Heart right ventricle (tissue), 16 donors: ENCODE data around the gene CREB3L2. TPM values are rescaled to one million over a fixed set of nuclear protein-coding genes. Genes with fewer than 3 reads are reported as not detected.

Experiments
- ATAC-seq, 8 donors: fragments of 200-7000 bp; cut with Tn5 transposase; one replicate each; pipeline ENCODE4 v1.9.1; 2020; ENCODE audit warnings: mild to moderate bottlenecking in 8 of 8, moderate library complexity in 8 of 8, moderate number of reproducible peaks in 1 of 8
- DNase-seq, 2 donors: peaks; one replicate each; pipeline ENCODE4 v3.0.0-alpha.2; 2020
- H3K27ac ChIP-seq, 10 donors: fragments of 200-600 bp; sonication (generic) in 2 of 10; one replicate each; pipeline versions ENCODE4 v1.5.0 to v1.8.0; 2020 to 2022; ENCODE audit warnings: mild to moderate bottlenecking in 3 of 10
- H3K27me3 ChIP-seq, 7 donors: fragments of 200-600 bp; one replicate each; pipeline ENCODE4 v1.8.0; 2021 to 2022; ENCODE audit warnings: mild to moderate bottlenecking in 2 of 7
- H3K36me3 ChIP-seq, 9 donors: fragments of 200-600 bp; sonication (generic) in 1 of 9; one replicate each; pipeline versions ENCODE4 v1.5.0 to v1.8.0; 2020 to 2022; ENCODE audit warnings: mild to moderate bottlenecking in 2 of 9
- H3K4me1 ChIP-seq, 9 donors: fragments of 200-600 bp; sonication (generic) in 1 of 9; one replicate each; pipeline versions ENCODE4 v1.5.0 to v1.8.0; 2020 to 2022; ENCODE audit warnings: mild to moderate bottlenecking in 4 of 9
- H3K4me3 ChIP-seq, 10 donors: fragments of 200-600 bp; sonication (generic) in 2 of 10; one replicate each; pipeline versions ENCODE4 v1.5.0 to v1.8.0; 2020 to 2022; ENCODE audit warnings: mild to moderate bottlenecking in 7 of 10, moderate library complexity in 2 of 10
- H3K9me3 ChIP-seq, 11 donors: fragments of 200-600 bp in 10 of 11; sonication (generic) in 2 of 11; one replicate each; pipeline versions ENCODE4 v1.5.0 to v1.8.0; 2013 to 2022; ENCODE audit warnings: mild to moderate bottlenecking in 2 of 11, control low read depth in 1 of 11, moderate library complexity in 1 of 11
- CTCF ChIP-seq, 9 donors: fragments of 200-600 bp; sonication (generic) in 2 of 9; IDR thresholded peaks; one replicate each; pipeline versions ENCODE4 v1.5.0 to v1.8.0; 2021 to 2022; ENCODE audit warnings: antibody characterized with exemption in 9 of 9, mild to moderate bottlenecking in 5 of 9, moderate library complexity in 1 of 9
- WGBS, 2 donors: extraction: QIAGEN DNeasy Blood & Tissue Kit; methylation state at CpG; one replicate each; pipeline ENCODE4 v1.1.7; 2013; ENCODE audit warnings: inconsistent platforms in 1 of 2; 5-methylcytosine and 5-hydroxymethylcytosine counted together
- intact Hi-C, 10 donors: fragments of 100-400 bp; cut with DNase I; formaldehyde crosslinking; loops; one replicate each; pipeline versions ENCODE4 v1.11.1 to v1.14.2; 2022
- polyA plus RNA-seq, 2 donors: library from polyadenylated mRNA; stranded (reverse); fragments of 200-250 nt; gene quantifications; one replicate each; pipeline ENCODE4 v1.2.3, GENCODE V29; 2013
- total RNA-seq, 10 donors: library from RNA; stranded (reverse); fragmentation: NEBNext Ultra II Directional in 3 of 10; extraction: Animal tissue kit (Norgen Biotek cat#: 25700) in 3 of 10; gene quantifications; one replicate each; pipeline versions ENCODE4 v1.2.1 to v1.2.4, GENCODE V29; 2021 to 2023
- donor health status: Arrhythmogenic right ventricular cardiomyopathy.
- donor health status: ischemic (EF 13 %, LVEDD 7.1; RV severe dilation, severe dysfunction).
- donor health status: healthy with polysubstance abuse.
- donor health status: DM: no; HTN: yes; CAD: no.
- donor health status: DM: no; HTN: no; CAD: no.
- donor health status: ischemic (EF 25% LVEDD 6.9; RV normal size, moderate dysfunction).
- donor health status: ischemic (EF 25% LVEDD 5.7; RV mildly dilated, moderate dysfunction).
- donor health status: healthy.
- donor health status: DM: yes; HTN: yes; CAD: no.
- donor health status: Ischemic cardiomyopathy.
- donor health status: ischemic (EF 35%, LVEDD 5.7; RV mildly dilated, moderate dysfunction).
- donor health status: nonischemic (EF 11% LVEDD 7.7; RV severe dilation, severe dysfunction).
- donor health status: DM: yes; HTN: yes; CAD: no.
- donor health status: PGD.
- donor health status: ischemic (EF 29% LVEDD 5.4; RV normal size, mild dysfunction).
- donor health status: nonischemic (EF 23%, LVEDD 6.1; RV moderate dilation, normal function).

Gene CREB3L2
- total and polyA plus RNA-seq, 12 donors = 4.2 to 34.2 (median 23.3) TPM

DNA sequence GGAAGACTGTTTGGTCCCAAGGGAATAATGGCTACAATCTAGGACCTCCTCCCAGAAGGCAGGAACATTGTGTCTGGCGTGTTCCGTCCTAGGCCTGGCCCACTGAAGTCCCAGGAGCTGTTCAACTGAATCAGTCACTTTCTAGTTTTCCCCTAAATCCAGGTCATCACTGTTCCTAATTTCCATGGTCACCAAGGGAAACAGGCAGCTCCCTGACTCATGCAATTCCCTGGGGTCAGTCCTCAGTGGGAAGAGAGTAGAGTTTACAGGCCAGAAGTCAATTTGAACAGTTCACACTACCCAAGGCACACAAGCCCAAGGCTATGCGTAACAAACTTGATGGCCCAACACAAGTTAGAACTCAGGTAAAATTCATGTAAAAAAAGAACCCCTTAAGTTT, 44.0 kb downstream of the CREB3L2 start:
- 65 to 78% methylated on average over 3 of the region's 3 CpGs for WGBS, 2 donors

DNA sequence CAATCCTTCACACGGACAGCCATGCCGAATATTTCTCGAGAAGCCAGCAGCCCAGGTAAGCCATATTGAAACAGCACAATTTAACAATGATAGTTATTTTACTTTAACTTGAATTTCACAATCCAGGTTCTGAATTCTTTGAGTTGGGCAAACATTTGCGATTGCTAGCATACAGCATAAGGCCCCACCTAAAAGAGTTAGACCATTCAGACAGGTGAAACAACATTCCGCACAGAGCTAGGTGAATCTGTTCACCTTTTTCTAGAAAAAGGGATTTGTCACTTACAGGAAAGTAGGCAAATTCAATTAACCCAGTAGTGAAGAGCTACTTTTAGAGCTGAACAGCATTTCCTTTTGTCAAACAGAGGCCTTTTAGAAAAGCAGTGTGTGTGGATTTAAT, 45.3 kb downstream of the CREB3L2 start:
- Histone ChIP-seq H3K4me3 (no peak overlapping the region), H3K27me3 (no peaks in the 10 kb centered on the region), H3K4me1 (peaks cover 3 to 78% (median 61%) of the 10 kb centered on the region in 9 donors), H3K36me3 (peaks cover 0 to 16% (median 0%) of the 10 kb centered on the region in 9 donors), H3K27ac (peak overlapping the region in 2 of 10 donors; percentile 61 to 63), H3K9me3 (no peaks in the 10 kb centered on the region)
- no peak for ATAC-seq
- no peak for TF ChIP-seq CTCF (IDR thresholded peaks at IDR 0.05)
- intact Hi-C loops = loop anchor here in 1 of 10 donors (5.0 kb wide), 1 partner anchor 36 kb away; no protein-coding TSS in a partner anchor
- 99% methylated on average over 5 of the region's 5 CpGs for WGBS, 2 donors
- no peak for DNase-seq

More for the DNA sequence above, 44.0 kb downstream of the CREB3L2 start:
- H3K4me3 ChIP-seq = no peak overlapping the region
- TF ChIP-seq CTCF (IDR thresholded peaks at IDR 0.05) = no peak
- intact Hi-C loops = loop anchor here in 2 of 10 donors (1.0 to 5.0 kb wide), 2 partner anchors 25 to 34 kb away; no protein-coding TSS in a partner anchor
- ATAC-seq = peak; percentile 53 to 87 (median 80)
- H3K9me3 ChIP-seq = no peaks in the 10 kb centered on the region
- peak; percentile 32 to 73 for DNase-seq
- H3K36me3 ChIP-seq = peaks cover 0 to 15% (median 0%) of the 10 kb centered on the region in 9 donors
- peak overlapping the region in 7 of 10 donors; percentile 11 to 64 (median 51) for H3K27ac ChIP-seq
- H3K4me1 ChIP-seq = peaks cover 3 to 76% (median 60%) of the 10 kb centered on the region in 9 donors
- H3K27me3 ChIP-seq = no peaks in the 10 kb centered on the region

- intact Hi-C loops = loop anchor here in 1 of 10 donors (5.0 kb wide), 1 partner anchor 36 kb away; no protein-coding TSS in a partner anchor
- Histone ChIP-seq H3K4me1 (peaks cover 3 to 82% (median 61%) of the 10 kb centered on the region in 9 donors), H3K36me3 (peaks cover 0 to 19% (median 0%) of the 10 kb centered on the region in 9 donors), H3K9me3 (no peaks in the 10 kb centered on the region), H3K4me3 (no peak overlapping the region), H3K27ac (peak overlapping the region in 2 of 10 donors; percentile 61 to 63), H3K27me3 (no peaks in the 10 kb centered on the region)
- no peak for TF ChIP-seq CTCF (IDR thresholded peaks at IDR 0.05)
- WGBS, 2 donors = 59 to 65% methylated on average over 5 of the region's 5 CpGs
- DNase-seq (no peak), ATAC-seq (no peak)
These were observed 45.7 kb downstream of the CREB3L2 start for GRCh38 chr7:137956183-137956582.

GRCh38 chr7:137954614-137955013, 47.3 kb downstream of the CREB3L2 start:
- intact Hi-C loops = loop anchor here in 2 of 10 donors (5.0 kb wide), 2 partner anchors 33 to 38 kb away; no protein-coding TSS in a partner anchor
- peak overlapping the region in 2 of 10 donors; percentile 10 to 24 for H3K27ac ChIP-seq

More at GRCh38 chr7:137954614-137955013, 47.3 kb downstream of the CREB3L2 start:
- ATAC-seq = no peak
- H3K36me3 ChIP-seq = peaks cover 0 to 19% (median 0%) of the 10 kb centered on the region in 9 donors
- DNase-seq = no peak
- peaks cover 3 to 90% (median 63%) of the 10 kb centered on the region in 9 donors for H3K4me1 ChIP-seq
- WGBS, 2 donors = 71 to 83% methylated on average over 2 of the region's 2 CpGs
- no peaks in the 10 kb centered on the region for H3K27me3 ChIP-seq
- TF ChIP-seq CTCF (IDR thresholded peaks at IDR 0.05) = no peak
- no peaks in the 10 kb centered on the region for H3K9me3 ChIP-seq
- H3K4me3 ChIP-seq = no peak overlapping the region
